Karpas-422 (cell line): ENCODE measurements around the gene PCDHGA2. TPM values are rescaled to one million over a fixed set of nuclear protein-coding genes. Genes with fewer than 3 reads are reported as not detected.
"Not testable (repeated sequence)": the region's sequence is repeated elsewhere in the genome, so short reads cannot be mapped to it uniquely, and the experiment has no call there.

Experiments used
- DNase-seq: peaks from one replicate; pipeline ENCODE4 v3.0.0-alpha.2; 2015
- H2AFZ ChIP-seq: fragments of 200-600 bp; sonication (generic); 2 replicates; pipeline ENCODE4 v1.6.1; 2014; ENCODE audit warnings: antibody characterized with exemption, low read length, mixed read lengths
- H3K27ac ChIP-seq: fragments of 200-600 bp; sonication (generic); 2 replicates; pipeline ENCODE4 v1.5.1; 2014; ENCODE audit warnings: mild to moderate bottlenecking, low read length, moderate library complexity
- H3K27me3 ChIP-seq: fragments of 200-600 bp; sonication (generic); 2 replicates; pipeline ENCODE4 v1.6.1; 2014; ENCODE audit warnings: low read length, mixed read lengths
- H3K36me3 ChIP-seq: fragments of 200-600 bp; sonication (generic); 2 replicates; pipeline ENCODE4 v1.6.1; 2014; ENCODE audit warnings: low read length, mixed read lengths; ENCODE audit not compliant: insufficient read depth
- H3K4me1 ChIP-seq: fragments of 200-600 bp; sonication (generic); 2 replicates; pipeline ENCODE4 v1.6.1; 2014; ENCODE audit warnings: mild to moderate bottlenecking, low read length, mixed read lengths
- H3K4me2 ChIP-seq: fragments of 200-600 bp; sonication (generic); 2 replicates; pipeline ENCODE4 v1.6.1; 2014; ENCODE audit warnings: low read length, low read depth, mild to moderate bottlenecking; ENCODE audit not compliant: poor library complexity, severe bottlenecking
- H3K4me3 ChIP-seq: fragments of 200-600 bp; sonication (generic); 2 replicates; pipeline ENCODE4 v1.5.1; 2014; ENCODE audit warnings: mild to moderate bottlenecking, antibody characterized with exemption, low read length, mixed read lengths
- H3K79me2 ChIP-seq: fragments of 200-600 bp; sonication (generic); 2 replicates; pipeline ENCODE4 v1.6.1; 2014; ENCODE audit warnings: mild to moderate bottlenecking, low read length, mixed read lengths
- H3K9ac ChIP-seq: fragments of 200-600 bp; sonication (generic); 2 replicates; pipeline ENCODE4 v1.6.0; 2014; ENCODE audit warnings: low read length
- H3K9me2 ChIP-seq: fragments of 200-600 bp; sonication (generic), shearing (Covaris generic); replicated peaks from 2 replicates; pipeline ENCODE4 v1.6.0; 2014; ENCODE audit warnings: mild to moderate bottlenecking, low read length, moderate library complexity; ENCODE audit not compliant: insufficient read depth
- H3K9me3 ChIP-seq: fragments of 300-700, 200-600 bp; sonication (generic); 2 replicates; pipeline ENCODE4 v1.6.1; 2014; ENCODE audit warnings: low read length, mixed read lengths
- H4K20me1 ChIP-seq: fragments of 200-600 bp; sonication (generic); 2 replicates; pipeline ENCODE4 v1.6.1; 2014; ENCODE audit warnings: mild to moderate bottlenecking, antibody characterized with exemption, low read length, low read depth; ENCODE audit not compliant: insufficient read depth
- total RNA-seq: library from RNA; depleted of rRNA; stranded (reverse); fragments of >200 nt; shearing (Covaris generic); gene quantifications from 2 replicates; pipeline ENCODE4 v1.2.3, GENCODE V29; 2014; ENCODE audit warnings: low replicate concordance

PCDHGA2 gene
- total RNA-seq, 1 experiment from 2014 or later: 0.04 TPM

- no peaks in the 10 kb centered on the region for H3K27me3 ChIP-seq
- no peaks in the 10 kb centered on the region for H3K9me2 ChIP-seq
- peaks cover 45% of the 10 kb centered on the region for H3K79me2 ChIP-seq
- peaks cover 37% of the 10 kb centered on the region for H3K36me3 ChIP-seq
- H3K27ac ChIP-seq: peak within 1 kb of the TSS; percentile 84
- H3K9ac ChIP-seq: peak within 1 kb of the TSS; percentile 89
- H3K4me3 ChIP-seq: peak within 1 kb of the TSS; percentile 90
- peak within 1 kb of the TSS; percentile 81 for H2AFZ ChIP-seq
- peaks cover 13% of the 10 kb centered on the region for H3K4me1 ChIP-seq
- peak within 1 kb of the TSS; percentile 71 for H3K4me2 ChIP-seq
- no peaks in the 10 kb centered on the region for H4K20me1 ChIP-seq
- peak; percentile 98 for DNase-seq
- peaks cover 41% of the 10 kb centered on the region for H3K9me3 ChIP-seq
Observed at GRCh38 chr5:141320225-141321169, 18.1 kb upstream of the PCDHGA2 start, which contains the start of gene TAF7. Gene TAF7, minus strand, starts transcription at chr5:141320784. Its CDS starts 740 bp downstream, at chr5:141320044.

- H3K9me3 ChIP-seq: peaks cover 32% of the 10 kb centered on the region
- peaks cover 25% of the 10 kb centered on the region for H3K36me3 ChIP-seq
- H3K9ac ChIP-seq: no peak overlapping the region
- DNase-seq: no peak
- H3K27me3 ChIP-seq: no peaks in the 10 kb centered on the region
- H3K9me2 ChIP-seq: no peaks in the 10 kb centered on the region
- H4K20me1 ChIP-seq: no peaks in the 10 kb centered on the region
- H3K4me1 ChIP-seq: peaks cover 13% of the 10 kb centered on the region
- no peak overlapping the region for H3K4me3 ChIP-seq
- H3K4me2 ChIP-seq: no peak overlapping the region
- H3K27ac ChIP-seq: no peak overlapping the region
- H2AFZ ChIP-seq: no peak overlapping the region
- H3K79me2 ChIP-seq: peaks cover 34% of the 10 kb centered on the region
Observed at GRCh38 chr5:141322261-141322660, 16.3 kb upstream of the PCDHGA2 start.

GRCh38 chr5:141326088-141326854 lies 12.3 kb upstream of the PCDHGA2 start:
- Histone ChIP-seq H3K9me3 (peaks cover 10% of the 10 kb centered on the region; the same call in 1 of the 2 replicates), H3K9me2 (no peaks in the 10 kb centered on the region), H3K4me3 (no peak overlapping the region), H3K4me2 (no peak overlapping the region), H3K36me3 (no peaks in the 10 kb centered on the region), H3K9ac (no peak overlapping the region), H3K27me3 (no peaks in the 10 kb centered on the region), H3K27ac (no peak overlapping the region), H4K20me1 (no peaks in the 10 kb centered on the region), H2AFZ (no peak overlapping the region), H3K4me1 (peaks cover 13% of the 10 kb centered on the region), H3K79me2 (peaks cover 2% of the 10 kb centered on the region; the same call in 1 of the 2 replicates)
- no peak for DNase-seq

- DNase-seq: no peak
- H3K27me3 ChIP-seq: no peaks in the 10 kb centered on the region
Observed at GRCh38 chr5:141328231-141328630, 10.3 kb upstream of the PCDHGA2 start.

GRCh38 chr5:141330299-141331080 lies 8.1 kb upstream of the PCDHGA2 start, which contains the start of gene PCDHGA1:
Gene PCDHGA1, plus strand, starts transcription at chr5:141330514.
- no peaks in the 10 kb centered on the region for H3K9me3 ChIP-seq
- H2AFZ ChIP-seq: peak within 1 kb of the TSS; percentile 46
- H4K20me1 ChIP-seq: no peaks in the 10 kb centered on the region
- H3K4me2 ChIP-seq: peak within 1 kb of the TSS; percentile 58
- peak within 1 kb of the TSS; percentile 62 for H3K9ac ChIP-seq
- no peaks in the 10 kb centered on the region for H3K9me2 ChIP-seq
- no peaks in the 10 kb centered on the region for H3K79me2 ChIP-seq
- H3K36me3 ChIP-seq: no peaks in the 10 kb centered on the region
- H3K27me3 ChIP-seq: no peaks in the 10 kb centered on the region
- H3K4me3 ChIP-seq: peak within 1 kb of the TSS; percentile 46
- peak; percentile 89 for DNase-seq
- H3K4me1 ChIP-seq: peaks cover 28% of the 10 kb centered on the region
- H3K27ac ChIP-seq: no peak within 1 kb of the TSS

More at GRCh38 chr5:141328231-141328630, 10.3 kb upstream of the PCDHGA2 start:
- H3K4me1 ChIP-seq: peaks cover 13% of the 10 kb centered on the region
- H3K79me2 ChIP-seq: no peaks in the 10 kb centered on the region
- no peaks in the 10 kb centered on the region for H3K9me3 ChIP-seq
- H3K4me2 ChIP-seq: no peak overlapping the region
- H2AFZ ChIP-seq: no peak overlapping the region
- H3K36me3 ChIP-seq: no peaks in the 10 kb centered on the region
- no peaks in the 10 kb centered on the region for H4K20me1 ChIP-seq
- no peak overlapping the region for H3K4me3 ChIP-seq
- no peak overlapping the region for H3K27ac ChIP-seq
- no peak overlapping the region for H3K9ac ChIP-seq
- H3K9me2 ChIP-seq: no peaks in the 10 kb centered on the region

GRCh38 chr5:141332571-141332970 lies 6.0 kb upstream of the PCDHGA2 start:
- not testable (repeated sequence) for H3K36me3 ChIP-seq, H3K9ac ChIP-seq, H3K79me2 ChIP-seq, H3K4me2 ChIP-seq, H3K4me3 ChIP-seq, H2AFZ ChIP-seq, DNase-seq, H3K9me3 ChIP-seq, H3K9me2 ChIP-seq, H4K20me1 ChIP-seq, H3K27me3 ChIP-seq, H3K27ac ChIP-seq
- peaks cover 28% of the 10 kb centered on the region for H3K4me1 ChIP-seq

- H3K9me3 ChIP-seq, H3K9me2 ChIP-seq, H3K79me2 ChIP-seq, H3K27me3 ChIP-seq, H3K4me2 ChIP-seq, H3K4me3 ChIP-seq, H3K9ac ChIP-seq, H3K27ac ChIP-seq, H3K4me1 ChIP-seq, H3K36me3 ChIP-seq, DNase-seq, H4K20me1 ChIP-seq, H2AFZ ChIP-seq: not testable (repeated sequence)
Observed at GRCh38 chr5:141340781-141341354, 2.3 kb downstream of the PCDHGA2 start.
